DOHH2 (cell line): ENCODE results near the gene TRMU.

Experiments
- EZH2phosphoT487 ChIP-seq: fragments of 200-600 bp; sonication (generic); IDR thresholded peaks from 2 replicates; pipeline ENCODE4 v1.6.1; 2017; ENCODE audit warnings: borderline replicate concordance, mild to moderate bottlenecking, antibody characterized with exemption, low read length, moderate library complexity, mixed read lengths
- TF ChIP-seq, protein P1 (sequence below): fragments of 200-600 bp; sonication (generic); IDR thresholded peaks from one replicate; pipeline ENCODE4 v1.5.1; 2014; ENCODE audit warnings: antibody characterized with exemption, mild to moderate bottlenecking, low read depth, low read length; ENCODE audit not compliant: poor library complexity, severe bottlenecking

- TF ChIP-seq, protein P1, sequence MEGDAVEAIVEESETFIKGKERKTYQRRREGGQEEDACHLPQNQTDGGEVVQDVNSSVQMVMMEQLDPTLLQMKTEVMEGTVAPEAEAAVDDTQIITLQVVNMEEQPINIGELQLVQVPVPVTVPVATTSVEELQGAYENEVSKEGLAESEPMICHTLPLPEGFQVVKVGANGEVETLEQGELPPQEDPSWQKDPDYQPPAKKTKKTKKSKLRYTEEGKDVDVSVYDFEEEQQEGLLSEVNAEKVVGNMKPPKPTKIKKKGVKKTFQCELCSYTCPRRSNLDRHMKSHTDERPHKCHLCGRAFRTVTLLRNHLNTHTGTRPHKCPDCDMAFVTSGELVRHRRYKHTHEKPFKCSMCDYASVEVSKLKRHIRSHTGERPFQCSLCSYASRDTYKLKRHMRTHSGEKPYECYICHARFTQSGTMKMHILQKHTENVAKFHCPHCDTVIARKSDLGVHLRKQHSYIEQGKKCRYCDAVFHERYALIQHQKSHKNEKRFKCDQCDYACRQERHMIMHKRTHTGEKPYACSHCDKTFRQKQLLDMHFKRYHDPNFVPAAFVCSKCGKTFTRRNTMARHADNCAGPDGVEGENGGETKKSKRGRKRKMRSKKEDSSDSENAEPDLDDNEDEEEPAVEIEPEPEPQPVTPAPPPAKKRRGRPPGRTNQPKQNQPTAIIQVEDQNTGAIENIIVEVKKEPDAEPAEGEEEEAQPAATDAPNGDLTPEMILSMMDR, result no peak
- TF ChIP-seq EZH2phosphoT487, result no peak
Observed at GRCh38 chr22:46381731-46382130, 46.2 kb downstream of the TRMU start.
